NK-92 (cell line): Measurements from ENCODE around the gene TTLL5.

Source experiments
- DNase-seq: peaks from one replicate; lab custom pipeline; 2025; ENCODE audit not compliant: unreplicated experiment; lab: John Stamatoyannopoulos, UW

TTLL5 gene

GRCh38 chr14:75981426-75982265 lies 320.6 kb downstream of the TTLL5 start, which contains the start of gene TGFB3:
Gene TGFB3, minus strand, starts transcription at chr14:75981995. Its CDS starts 1,102 bp downstream, at chr14:75980893.
- no peak for DNase-seq

DNA sequence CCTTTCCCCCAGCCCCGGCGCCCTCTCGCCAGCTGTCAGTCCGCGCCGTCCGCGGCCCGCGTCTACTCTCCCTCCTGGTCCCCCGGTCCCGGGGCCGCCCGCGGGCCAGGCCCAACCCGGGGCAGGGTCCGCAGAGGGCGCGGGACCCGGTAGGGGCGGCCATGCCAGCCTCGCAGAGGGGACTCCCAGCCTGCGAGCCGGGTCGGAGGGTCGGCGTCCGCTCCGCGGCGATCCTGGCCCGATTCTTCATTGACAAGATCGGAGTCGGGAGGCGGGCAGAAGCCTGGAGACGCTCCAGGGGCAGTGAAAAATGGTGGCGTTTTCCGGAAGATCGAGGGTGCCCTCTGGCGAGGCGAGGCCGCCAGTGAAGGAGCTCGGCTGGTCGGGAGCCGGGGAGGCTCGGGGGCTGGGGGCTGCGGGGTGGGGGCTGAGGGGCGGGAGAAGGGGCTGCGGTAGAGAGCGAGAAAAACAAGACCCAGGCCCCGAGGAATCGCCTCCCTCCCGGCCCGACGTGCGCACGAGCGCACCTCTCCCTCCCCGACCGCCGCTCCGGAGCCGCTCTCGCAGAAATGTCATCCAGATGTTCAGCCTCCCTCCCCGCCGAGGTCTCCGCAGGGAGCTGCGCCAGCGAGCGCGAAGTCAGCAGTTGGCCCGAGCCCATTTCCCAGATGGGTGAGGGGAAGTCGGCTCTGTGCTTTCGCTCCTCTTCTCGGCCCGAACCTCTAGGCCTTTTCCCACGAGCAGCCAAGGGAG lies 321.4 kb downstream of the TTLL5 start:
- DNase-seq: no peak

- no peak for DNase-seq
Measured at GRCh38 chr14:75983019-75983358, 321.9 kb downstream of the TTLL5 start.

- DNase-seq: no peak
Measured at GRCh38 chr14:75984674-75985073, 323.6 kb downstream of the TTLL5 start.

GRCh38 chr14:75985618-75986438 lies 324.8 kb downstream of the TTLL5 start, which contains the start of gene IFT43:
Gene IFT43, plus strand, starts transcription at chr14:75985763. Its CDS starts 24 bp downstream, at chr14:75985787.
- no peak for DNase-seq

GRCh38 chr14:75986439-75986765 lies 325.4 kb downstream of the TTLL5 start:
- DNase-seq: no peak

DNA sequence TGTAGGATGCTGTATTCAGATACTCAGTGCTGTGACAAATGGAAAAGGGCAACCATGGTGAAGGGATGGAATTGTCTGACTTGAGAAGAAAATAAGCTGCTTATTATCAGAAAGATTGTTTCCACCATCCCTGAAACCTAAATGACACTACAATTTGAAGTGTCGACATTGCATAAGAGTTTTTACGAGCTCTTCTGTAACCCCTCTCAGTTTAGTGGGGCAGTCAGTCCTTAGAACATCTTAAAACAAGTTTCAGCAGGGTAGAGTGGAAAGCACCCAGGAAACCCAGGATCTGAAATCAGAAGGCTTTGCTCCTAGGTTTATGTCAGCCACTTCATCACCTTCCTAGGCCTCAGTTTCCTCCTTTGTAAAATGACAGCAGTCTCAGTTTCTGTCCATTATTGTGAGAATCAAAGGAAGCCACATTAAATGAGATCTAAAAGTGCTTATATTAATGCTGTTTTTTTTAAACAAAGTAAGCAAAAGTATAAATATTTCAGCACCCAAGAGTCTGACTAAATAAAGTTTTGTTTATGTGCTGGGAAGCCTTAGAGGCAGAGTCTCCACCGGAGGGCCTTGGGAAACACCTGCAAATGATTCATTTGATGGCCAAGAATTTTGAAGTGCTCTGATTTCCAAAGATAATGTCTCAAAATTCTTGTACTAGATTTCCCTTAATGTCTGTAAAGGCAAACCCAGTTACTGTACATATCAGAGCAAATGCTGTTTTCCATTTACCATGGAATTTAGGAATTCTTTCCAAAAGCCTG lies 326.3 kb downstream of the TTLL5 start:
- DNase-seq: no peak

DNA sequence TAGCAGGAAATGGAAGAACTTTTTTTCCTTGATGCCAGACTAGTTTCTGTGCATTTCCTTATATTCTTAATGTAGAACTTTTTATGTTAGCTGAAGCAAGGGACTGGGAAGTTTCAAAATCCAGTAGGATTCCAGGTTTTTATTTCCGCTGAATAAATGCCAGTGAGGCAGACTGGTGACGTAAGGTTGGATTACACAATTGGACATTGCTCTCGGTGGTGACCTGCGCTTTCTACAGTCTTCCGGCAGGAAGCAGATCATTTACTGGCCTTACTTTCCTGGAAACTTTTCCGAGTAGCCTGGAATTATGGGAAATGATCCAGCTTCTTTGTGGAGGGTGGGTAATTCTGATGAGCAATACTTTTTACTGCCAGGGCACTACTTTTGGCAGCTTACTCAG lies 328.1 kb downstream of the TTLL5 start:
- no peak for DNase-seq

- no peak for DNase-seq
Measured at GRCh38 chr14:75990297-75990696, 329.3 kb downstream of the TTLL5 start.

DNA sequence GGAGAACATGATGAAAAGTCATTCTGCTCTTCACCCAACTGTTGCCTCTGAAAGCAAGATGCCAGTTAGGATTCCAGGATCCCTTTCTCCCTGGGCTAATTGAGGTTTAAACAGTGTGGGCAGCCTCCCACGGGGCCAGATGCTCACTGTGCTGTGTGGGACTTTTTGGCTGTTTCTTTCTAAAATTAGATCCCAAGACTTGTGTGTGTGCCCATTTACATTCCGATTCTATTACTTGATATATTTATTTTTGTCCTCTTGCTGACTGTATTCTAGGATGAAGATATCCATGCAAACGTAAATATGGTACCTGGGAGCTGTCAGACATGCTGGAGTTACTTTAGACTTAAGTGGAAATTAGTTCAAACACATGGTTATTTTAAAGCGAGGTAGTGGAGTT lies 330.7 kb downstream of the TTLL5 start:
- no peak for DNase-seq

DNA sequence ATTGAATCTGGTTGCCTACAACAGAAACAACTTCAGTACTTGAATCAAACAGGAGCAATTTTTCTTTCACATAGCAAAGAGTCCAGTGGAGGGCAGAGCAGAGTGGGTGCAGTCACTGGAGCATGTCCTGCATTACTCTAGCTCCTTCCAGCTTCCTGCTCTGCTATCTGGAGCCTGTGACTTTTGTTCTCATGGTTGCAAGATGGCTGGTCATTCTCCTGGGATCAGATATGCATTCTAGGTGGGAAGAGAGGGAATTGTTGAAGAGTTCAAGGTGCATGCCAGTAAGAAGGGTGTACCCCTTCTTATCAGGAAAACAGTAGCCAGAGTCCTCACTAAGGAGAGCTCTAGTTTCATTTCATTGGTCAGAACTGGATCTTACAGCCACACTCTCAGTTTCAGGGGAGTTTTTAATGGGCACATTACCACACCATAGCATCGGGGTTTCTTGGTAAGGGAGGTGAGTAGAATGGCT lies 332.6 kb downstream of the TTLL5 start:
- no peak for DNase-seq

GRCh38 chr14:75995372-75996041 lies 334.5 kb downstream of the TTLL5 start:
- no peak for DNase-seq

DNA sequence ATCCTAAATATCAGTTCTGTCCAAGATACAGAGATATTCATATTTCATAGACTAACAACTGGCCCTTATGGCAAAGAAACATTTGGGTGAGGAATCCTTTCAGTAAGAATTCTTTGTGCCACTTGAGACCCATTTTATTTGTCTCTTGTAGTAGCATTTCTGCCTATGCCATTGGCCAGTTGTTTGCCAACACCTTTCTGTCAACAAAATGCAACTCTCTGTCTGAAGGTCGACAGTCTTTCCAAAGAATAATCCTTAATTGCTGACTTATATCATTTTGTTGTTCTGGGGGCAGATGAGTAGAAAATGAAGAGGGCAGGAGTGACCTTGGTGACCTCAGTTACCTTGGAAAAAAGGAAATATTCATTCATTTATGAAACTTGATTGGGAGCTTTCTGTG lies 335.4 kb downstream of the TTLL5 start:
- DNase-seq: no peak

GRCh38 chr14:75999511-76000190 lies 338.6 kb downstream of the TTLL5 start:
- DNase-seq: no peak

DNA sequence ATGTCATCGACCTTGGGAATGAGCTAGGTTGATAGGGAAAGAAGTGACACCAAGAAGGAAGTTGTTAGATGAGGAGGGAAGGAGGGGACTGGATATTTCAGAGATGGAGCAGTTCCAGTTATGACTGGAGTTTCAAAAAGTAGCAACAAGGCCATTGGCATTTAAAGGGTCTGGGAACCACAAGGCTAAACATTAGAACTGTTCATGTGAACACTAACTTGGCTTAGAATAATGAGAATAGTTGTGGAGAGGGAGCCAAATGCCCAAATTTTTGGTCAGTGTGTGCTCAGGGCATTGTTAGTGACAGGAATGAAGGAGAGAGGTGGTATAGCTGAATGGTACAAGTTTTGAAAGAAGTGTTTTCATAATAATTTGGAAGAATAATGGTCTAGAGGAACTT lies 341.3 kb downstream of the TTLL5 start:
- DNase-seq: no peak
